GM18526 (cell line): ENCODE data around the gene OBSCN.

ENCODE experiments used
- POLR2A ChIP-seq: IDR thresholded peaks from 3 replicates; pipeline ENCODE4 v1.6.1; 2011; ENCODE audit not compliant: insufficient read length; ENCODE audit errors: extremely low read depth

OBSCN gene

GRCh38 chr1:228304225-228304624 lies 96.4 kb downstream of the OBSCN start:
- TF ChIP-seq POLR2A: no peak

GRCh38 chr1:228304766-228305395 lies 97.0 kb downstream of the OBSCN start:
- TF ChIP-seq POLR2A: no peak

GRCh38 chr1:228305721-228306152 lies 97.9 kb downstream of the OBSCN start:
- TF ChIP-seq POLR2A: no peak

- no peak for TF ChIP-seq POLR2A
Measured at GRCh38 chr1:228306275-228307217, 98.7 kb downstream of the OBSCN start.

GRCh38 chr1:228307218-228308023 lies 99.6 kb downstream of the OBSCN start:
- no peak for TF ChIP-seq POLR2A

GRCh38 chr1:228308085-228308601 lies 100.3 kb downstream of the OBSCN start:
- no peak for TF ChIP-seq POLR2A

- no peak for TF ChIP-seq POLR2A
Measured at GRCh38 chr1:228308628-228309325, 100.9 kb downstream of the OBSCN start.

- TF ChIP-seq POLR2A: no peak
Measured at GRCh38 chr1:228309326-228310067, 101.7 kb downstream of the OBSCN start.

- no peak for TF ChIP-seq POLR2A
Measured at GRCh38 chr1:228310162-228310792, 102.4 kb downstream of the OBSCN start.

GRCh38 chr1:228311091-228311490 lies 103.2 kb downstream of the OBSCN start:
- no peak for TF ChIP-seq POLR2A

GRCh38 chr1:228312136-228312764 lies 104.4 kb downstream of the OBSCN start:
- TF ChIP-seq POLR2A: no peak

GRCh38 chr1:228313536-228314277 lies 105.9 kb downstream of the OBSCN start:
- no peak for TF ChIP-seq POLR2A
